Calu3 (cell line): ENCODE measurements around the gene PNMT. TPM values are rescaled to one million over a fixed set of nuclear protein-coding genes. Genes with fewer than 3 reads are reported as not detected.

Experiments
- BruUV-seq: library from RNA; stranded (reverse); fragments of 400-500 nt; replicated peaks from 2 replicates; lab custom pipeline; 2021; lab: Mats Ljungman, UMichigan
- CTCF ChIA-PET: fragments of 300-600 bp; sonication (Branson Sonifier 250); formaldehyde crosslinking; loops from one replicate; lab custom pipeline; 2022; ENCODE audit warnings: antibody characterized with exemption; lab: Charles Lee
- DNase-seq: peaks from one replicate; pipeline ENCODE4 v3.0.0; 2022
- H3K27ac Mint-ChIP-seq: one replicate; pipeline ENCODE4 v1.8.0; 2022; ENCODE audit warnings: mixed read lengths; ENCODE audit not compliant: unreplicated experiment
- H3K27me3 Mint-ChIP-seq: one replicate; pipeline ENCODE4 v1.8.0; 2022; ENCODE audit warnings: mixed read lengths; ENCODE audit not compliant: unreplicated experiment
- H3K36me3 Mint-ChIP-seq: one replicate; pipeline ENCODE4 v1.8.0; 2022; ENCODE audit warnings: mild to moderate bottlenecking, moderate library complexity, mixed read lengths; ENCODE audit not compliant: insufficient read depth, unreplicated experiment
- H3K4me1 Mint-ChIP-seq: one replicate; pipeline ENCODE4 v1.8.0; 2022; ENCODE audit warnings: mild to moderate bottlenecking, low read depth, mixed read lengths; ENCODE audit not compliant: unreplicated experiment
- H3K4me3 Mint-ChIP-seq: one replicate; pipeline ENCODE4 v1.8.0; 2022; ENCODE audit warnings: mild to moderate bottlenecking, low read depth, moderate library complexity, mixed read lengths; ENCODE audit not compliant: unreplicated experiment
- H3K9me3 Mint-ChIP-seq: one replicate; pipeline ENCODE4 v1.8.0; 2022; ENCODE audit warnings: low read depth, mixed read lengths; ENCODE audit not compliant: unreplicated experiment
- CTCF ChIP-seq: fragments of 200-600 bp; IDR thresholded peaks from one replicate; pipeline ENCODE4 v1.8.0; 2022; ENCODE audit warnings: antibody characterized with exemption; ENCODE audit not compliant: unreplicated experiment
- intact Hi-C: fragments of 100-400 bp; cut with micrococcal nuclease; formaldehyde crosslinking; loops from one replicate; pipeline ENCODE4 v1.10.0; 2022; ENCODE audit not compliant: unreplicated experiment
- total RNA-seq: library from RNA; stranded (reverse); gene quantifications from 2 replicates; pipeline ENCODE4 v1.2.3, GENCODE V29; 2022

The PNMT gene
- total RNA-seq, 1 experiment from 2014 or later = 1.3 TPM

GRCh38 chr17:39719563-39720355 lies 51.5 kb downstream of the PNMT start:
- Mint-ChIP-seq H3K4me1 (peaks cover 33% of the 10 kb centered on the region), H3K9me3 (no peaks in the 10 kb centered on the region), H3K27ac (peak overlapping the region; percentile 2), H3K36me3 (peaks cover 100% of the 10 kb centered on the region), H3K27me3 (no peaks in the 10 kb centered on the region), H3K4me3 (no peak overlapping the region)
- intact Hi-C loops = no loop called here
- CTCF ChIA-PET = interaction anchor here (0.6 to 161.2 kb wide), 38 partner anchors 5 to 1776 kb away, joined by 3 to 42089 read pairs (median 6); partner anchors contain the start of genes ERBB2, GRB7, GSDMA and GSDMB
- DNase-seq = no peak
- TF ChIP-seq CTCF = no peak
- no TSS peak for BruUV-seq

Other genes starting within 250 kb of the PNMT start
- gene MED1, start 217.2 kb upstream of the PNMT start, total RNA-seq = 227 and 230 TPM in 2 replicates
- gene CDK12, start 207.0 kb upstream of the PNMT start, total RNA-seq = 321 and 329 TPM in 2 replicates
- gene NEUROD2, start 60.5 kb upstream of the PNMT start, total RNA-seq = not detected in 2 replicates
- 8.3 and 11.1 TPM in 2 replicates for gene PPP1R1B, start 41.5 kb upstream of the PNMT start, total RNA-seq
- gene STARD3, start 31.3 kb upstream of the PNMT start, total RNA-seq = 2,579 and 2,697 TPM in 2 replicates
- gene TCAP, start 3.1 kb upstream of the PNMT start, total RNA-seq = 51.5 and 61.1 TPM in 2 replicates
- 1,186 and 1,276 TPM in 2 replicates for gene PGAP3, start 19.6 kb downstream of the PNMT start, total RNA-seq
- 4,829 and 4,830 TPM in 2 replicates for gene ERBB2, start 31.6 kb downstream of the PNMT start, total RNA-seq
- 2,121 and 2,217 TPM in 2 replicates for gene MIEN1, start 62.1 kb downstream of the PNMT start, total RNA-seq
- 2,531 and 2,746 TPM in 2 replicates for gene GRB7, start 69.5 kb downstream of the PNMT start, total RNA-seq
- gene IKZF3, start 195.9 kb downstream of the PNMT start, total RNA-seq = 30.9 and 41.0 TPM in 2 replicates
- not detected in 2 replicates for gene ZPBP2, start 199.7 kb downstream of the PNMT start, total RNA-seq